ENCODE measurements around the gene SPACA1.

DNA sequence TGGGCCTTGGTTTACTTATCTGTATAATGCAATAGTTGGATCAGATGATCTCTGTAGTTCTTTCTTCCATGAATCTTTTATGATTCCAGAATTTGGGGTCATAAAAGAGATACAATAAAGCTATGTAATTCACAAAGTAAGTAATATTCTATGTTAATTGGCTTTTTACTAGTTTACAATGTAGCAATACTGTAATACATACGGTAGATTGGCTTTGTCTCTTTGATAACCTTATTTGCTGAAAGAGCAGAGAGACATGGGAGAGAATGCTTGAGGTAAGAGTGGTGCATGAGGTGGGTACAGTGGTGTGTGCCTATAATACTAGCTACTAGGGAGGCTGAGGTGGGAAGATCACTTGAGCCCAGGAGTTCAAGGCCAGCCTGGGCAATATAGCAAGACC, 14.7 kb downstream of the SPACA1 start:
- no peak for TF ChIP-seq POLR2A (IDR thresholded peaks at IDR 0.05)
- TF ChIP-seq, protein P1, sequence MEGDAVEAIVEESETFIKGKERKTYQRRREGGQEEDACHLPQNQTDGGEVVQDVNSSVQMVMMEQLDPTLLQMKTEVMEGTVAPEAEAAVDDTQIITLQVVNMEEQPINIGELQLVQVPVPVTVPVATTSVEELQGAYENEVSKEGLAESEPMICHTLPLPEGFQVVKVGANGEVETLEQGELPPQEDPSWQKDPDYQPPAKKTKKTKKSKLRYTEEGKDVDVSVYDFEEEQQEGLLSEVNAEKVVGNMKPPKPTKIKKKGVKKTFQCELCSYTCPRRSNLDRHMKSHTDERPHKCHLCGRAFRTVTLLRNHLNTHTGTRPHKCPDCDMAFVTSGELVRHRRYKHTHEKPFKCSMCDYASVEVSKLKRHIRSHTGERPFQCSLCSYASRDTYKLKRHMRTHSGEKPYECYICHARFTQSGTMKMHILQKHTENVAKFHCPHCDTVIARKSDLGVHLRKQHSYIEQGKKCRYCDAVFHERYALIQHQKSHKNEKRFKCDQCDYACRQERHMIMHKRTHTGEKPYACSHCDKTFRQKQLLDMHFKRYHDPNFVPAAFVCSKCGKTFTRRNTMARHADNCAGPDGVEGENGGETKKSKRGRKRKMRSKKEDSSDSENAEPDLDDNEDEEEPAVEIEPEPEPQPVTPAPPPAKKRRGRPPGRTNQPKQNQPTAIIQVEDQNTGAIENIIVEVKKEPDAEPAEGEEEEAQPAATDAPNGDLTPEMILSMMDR (IDR thresholded peaks at IDR 0.05): no peak

All from sigmoid colon (tissue), 3 donors.